GM18505 (cell line): Measurements from ENCODE around the gene AKT1S1.

ENCODE experiments used
- ATAC-seq: cut with Tn5 transposase; IDR thresholded peaks from one replicate; pipeline ENCODE4 v1.9.1; 2021; ENCODE audit not compliant: unreplicated experiment
- POLR2A ChIP-seq: IDR thresholded peaks from 4 replicates; pipeline ENCODE4 v1.6.1; 2011; ENCODE audit warnings: borderline replicate concordance; ENCODE audit not compliant: insufficient read depth, insufficient read length; ENCODE audit errors: extremely low read depth

The AKT1S1 gene

GRCh38 chr19:49894011-49894664, 17.0 kb upstream of the AKT1S1 start:
- TF ChIP-seq POLR2A, result peak; percentile 35
- no peak for ATAC-seq

- ATAC-seq, result no peak
- TF ChIP-seq POLR2A, result no peak
These were observed 15.6 kb upstream of the AKT1S1 start for GRCh38 chr19:49892716-49893115.

GRCh38 chr19:49891393-49891792, 14.2 kb upstream of the AKT1S1 start:
- ATAC-seq, result no peak
- no peak for TF ChIP-seq POLR2A

- TF ChIP-seq POLR2A, result peak; percentile 12
- ATAC-seq, result peak; percentile 42
These were observed 13.5 kb upstream of the AKT1S1 start for GRCh38 chr19:49890349-49891311.

GRCh38 chr19:49889687-49890348, 12.7 kb upstream of the AKT1S1 start:
- no peak for TF ChIP-seq POLR2A
- ATAC-seq, result peak; percentile 33

GRCh38 chr19:49889038-49889686, 12.0 kb upstream of the AKT1S1 start:
- peak; percentile 21 for TF ChIP-seq POLR2A

GRCh38 chr19:49888510-49888824, 11.3 kb upstream of the AKT1S1 start:
- peak; percentile 49 for TF ChIP-seq POLR2A
- ATAC-seq, result no peak

More at GRCh38 chr19:49889038-49889686, 12.0 kb upstream of the AKT1S1 start:
- no peak for ATAC-seq

- TF ChIP-seq POLR2A, result no peak
These were observed 10.7 kb upstream of the AKT1S1 start for GRCh38 chr19:49887665-49888509.

GRCh38 chr19:49887037-49887664, 10.0 kb upstream of the AKT1S1 start:
- TF ChIP-seq POLR2A, result no peak
- no peak for ATAC-seq

More at GRCh38 chr19:49887665-49888509, 10.7 kb upstream of the AKT1S1 start:
- no peak for ATAC-seq

GRCh38 chr19:49884760-49885159, 7.6 kb upstream of the AKT1S1 start:
- TF ChIP-seq POLR2A, result no peak
- ATAC-seq, result no peak

- no peak for ATAC-seq
- no peak for TF ChIP-seq POLR2A
These were observed 7.0 kb upstream of the AKT1S1 start for GRCh38 chr19:49884109-49884508.

- no peak for ATAC-seq
- TF ChIP-seq POLR2A, result no peak
These were observed 5.9 kb upstream of the AKT1S1 start for GRCh38 chr19:49883094-49883493.
